CD14-positive monocyte (primary cell): ENCODE data around the gene CTNNA3. TPM values are rescaled to one million over a fixed set of nuclear protein-coding genes. Genes with fewer than 3 reads are reported as not detected.

Experiments
- DNase-seq, 3 donors: peaks; one replicate each; pipeline ENCODE4 v3.0.0-alpha.2; 2011 to 2022
- H2AFZ ChIP-seq: 2 replicates; pipeline ENCODE4 v1.6.0; 2012; ENCODE audit warnings: mild to moderate bottlenecking, low read depth, low read length, inconsistent platforms; ENCODE audit not compliant: insufficient read depth, poor library complexity, severe bottlenecking
- H3K27ac ChIP-seq, 2 donors: 1 replicate in 1 of 2; 2 replicates in 1 of 2; pipeline ENCODE4 v1.5.1; 2012 to 2013; ENCODE audit warnings: low read length in 2 of 2, control low read depth in 1 of 2, inconsistent platforms in 1 of 2, low read depth in 1 of 2, mild to moderate bottlenecking in 1 of 2
- H3K27me3 ChIP-seq, 2 donors: one replicate each; pipeline versions ENCODE4 v1.6.0 to v1.6.1; 2011 to 2013; ENCODE audit warnings: low read length in 2 of 2; ENCODE audit not compliant: control insufficient read depth in 2 of 2, insufficient read depth in 2 of 2
- H3K36me3 ChIP-seq, 2 donors: replicated peaks in 1 of 2; 1 replicate in 1 of 2; 2 replicates in 1 of 2; pipeline versions ENCODE4 v1.5.1 to v1.6.1; 2012 to 2013; ENCODE audit warnings: low read length in 2 of 2, control low read depth in 1 of 2, inconsistent platforms in 1 of 2, mild to moderate bottlenecking in 1 of 2; ENCODE audit not compliant: insufficient read depth in 2 of 2, control insufficient read depth in 1 of 2
- H3K4me1 ChIP-seq, 2 donors: 1 replicate in 1 of 2; 2 replicates in 1 of 2; pipeline versions ENCODE4 v1.5.1 to v1.6.1; 2012 to 2013; ENCODE audit warnings: low read length in 2 of 2, control low read depth in 1 of 2, inconsistent platforms in 1 of 2, mild to moderate bottlenecking in 1 of 2, moderate library complexity in 1 of 2; ENCODE audit not compliant: insufficient read depth in 2 of 2, control insufficient read depth in 1 of 2
- H3K4me2 ChIP-seq: replicated peaks from 2 replicates; pipeline ENCODE3; 2012; ENCODE audit warnings: low read length, moderate library complexity, mild to moderate bottlenecking; ENCODE audit not compliant: poor library complexity, severe bottlenecking; ENCODE audit errors: extremely low read depth
- H3K4me3 ChIP-seq, 3 experiments: fragments of 200-600 bp in 1 of 3; sonication (generic) in 1 of 3; replicated peaks in 1 of 3; 1 replicate in 2 of 3; 2 replicates in 1 of 3; pipeline ENCODE4 v1.5.1; 2011 to 2013; ENCODE audit warnings: low read length in 3 of 3, mild to moderate bottlenecking in 3 of 3, control low read depth in 2 of 3, low read depth in 2 of 3, inconsistent platforms in 1 of 3, moderate library complexity in 1 of 3
- H3K79me2 ChIP-seq: 2 replicates; pipeline ENCODE4 v1.6.0; 2012; ENCODE audit warnings: mild to moderate bottlenecking, control low read depth, inconsistent platforms, low read length, moderate library complexity; ENCODE audit not compliant: insufficient read depth
- H3K9ac ChIP-seq: 2 replicates; pipeline ENCODE4 v1.6.0; 2017; ENCODE audit warnings: low read length, mild to moderate bottlenecking; ENCODE audit not compliant: insufficient read depth, poor library complexity, severe bottlenecking
- H3K9me3 ChIP-seq, 2 donors: replicated peaks in 1 of 2; 1 replicate in 1 of 2; 2 replicates in 1 of 2; pipeline versions ENCODE4 v1.5.1 to v1.6.1; 2012 to 2013; ENCODE audit warnings: low read length in 2 of 2, control low read depth in 1 of 2; ENCODE audit not compliant: control insufficient read depth in 1 of 2, insufficient read depth in 1 of 2
- H4K20me1 ChIP-seq: 2 replicates; pipeline ENCODE4 v1.6.0; 2012; ENCODE audit warnings: mild to moderate bottlenecking, low read length, control low read depth, moderate library complexity; ENCODE audit not compliant: insufficient read depth
- H3K27ac Mint-ChIP-seq, 7 donors: one replicate each; pipeline ENCODE4 v1.8.0; 2020; ENCODE audit warnings: mild to moderate bottlenecking in 7 of 7, mixed read lengths in 7 of 7, moderate library complexity in 6 of 7, inconsistent platforms in 2 of 7
- H3K27me3 Mint-ChIP-seq, 3 donors: one replicate each; pipeline ENCODE4 v1.8.0; 2021 to 2022; ENCODE audit warnings: low read depth in 3 of 3, mild to moderate bottlenecking in 3 of 3, mixed read lengths in 3 of 3, moderate library complexity in 3 of 3, inconsistent platforms in 1 of 3
- H3K36me3 Mint-ChIP-seq, 2 donors: one replicate each; pipeline ENCODE4 v1.8.0; 2020; ENCODE audit warnings: mixed read lengths in 2 of 2, inconsistent platforms in 1 of 2, mild to moderate bottlenecking in 1 of 2
- H3K4me1 Mint-ChIP-seq: one replicate; pipeline ENCODE4 v1.8.0; 2020; ENCODE audit warnings: mild to moderate bottlenecking, mixed read lengths
- H3K4me3 Mint-ChIP-seq, 2 donors: one replicate each; pipeline ENCODE4 v1.8.0; 2020; ENCODE audit warnings: mild to moderate bottlenecking in 2 of 2, mixed read lengths in 2 of 2, moderate library complexity in 1 of 2
- H3K9me3 Mint-ChIP-seq, 7 donors: one replicate each; pipeline ENCODE4 v1.8.0; 2020 to 2022; ENCODE audit warnings: mixed read lengths in 7 of 7, mild to moderate bottlenecking in 6 of 7, moderate library complexity in 6 of 7, inconsistent platforms in 2 of 7
- CTCF ChIP-seq: fragments of 200-600 bp; IDR thresholded peaks from one replicate; pipeline ENCODE4 v1.8.0; 2022; ENCODE audit warnings: antibody characterized with exemption, mild to moderate bottlenecking
- WGBS: methylation state at CpG from one replicate; pipeline ENCODE4 v1.1.5; 2013; ENCODE audit warnings: missing lambda C conversion rate; ENCODE audit not compliant: insufficient coverage; 5-methylcytosine and 5-hydroxymethylcytosine counted together
- intact Hi-C, 2 donors: fragments of 100-400 bp; cut with micrococcal nuclease; formaldehyde crosslinking; loops; one replicate each; pipeline versions ENCODE4 v1.15.0 to v1.15.1; 2023
- polyA plus RNA-seq, 3 donors: library from polyadenylated mRNA; depleted of rRNA in 1 of 3; unstranded in 2 of 3; stranded (reverse) in 1 of 3; fragments of 300-500 nt in 2 of 3; fragments of >200 nt in 1 of 3; fragmentation: Illumina TruSeq in 2 of 3; gene quantifications; 1 replicate in 2 of 3; 2 replicates in 1 of 3; pipeline ENCODE4 v1.2.3, GENCODE V29; 2012 to 2021

CTNNA3 gene
- polyA plus RNA-seq, 3 donors: not detected

- H3K27ac Mint-ChIP-seq: no peak overlapping the region
- no peak overlapping the region for H3K27ac ChIP-seq
- H3K27me3 Mint-ChIP-seq: no peaks in the 10 kb centered on the region
- no peaks in the 10 kb centered on the region for H3K4me1 ChIP-seq
- H3K9me3 ChIP-seq: peaks cover 23 to 26% of the 10 kb centered on the region in 2 donors
- no peaks in the 10 kb centered on the region for H3K4me1 Mint-ChIP-seq
- H3K4me2 ChIP-seq: no peak overlapping the region
- H3K4me3 ChIP-seq: no peak overlapping the region
- no peaks in the 10 kb centered on the region for H3K27me3 ChIP-seq
- no peaks in the 10 kb centered on the region for H4K20me1 ChIP-seq
- WGBS: 89% methylated on average over 15 of the region's 30 CpGs
- peaks cover 5 to 19% (median 11%) of the 10 kb centered on the region in 7 donors for H3K9me3 Mint-ChIP-seq
- H3K36me3 ChIP-seq: no peaks in the 10 kb centered on the region
- no peaks in the 10 kb centered on the region for H3K36me3 Mint-ChIP-seq
- H3K79me2 ChIP-seq: no peaks in the 10 kb centered on the region
- no peak for DNase-seq
- H3K4me3 Mint-ChIP-seq: no peak overlapping the region
- H2AFZ ChIP-seq: no peak overlapping the region
- intact Hi-C loops: no loop called here
- no peak overlapping the region for H3K9ac ChIP-seq
- no peak for TF ChIP-seq CTCF
Observed at GRCh38 chr10:66651308-66652082, 1044.5 kb downstream of the CTNNA3 start.

GRCh38 chr10:66649626-66650025 lies 1046.4 kb downstream of the CTNNA3 start:
- H3K79me2 ChIP-seq: no peaks in the 10 kb centered on the region
- no peak overlapping the region for H3K4me2 ChIP-seq
- no peaks in the 10 kb centered on the region for H4K20me1 ChIP-seq
- H3K9ac ChIP-seq: no peak overlapping the region
- Mint-ChIP-seq H3K27ac (no peak overlapping the region), H3K27me3 (no peaks in the 10 kb centered on the region), H3K9me3 (peaks cover 5 to 19% (median 11%) of the 10 kb centered on the region in 7 donors), H3K4me1 (no peaks in the 10 kb centered on the region), H3K36me3 (no peaks in the 10 kb centered on the region), H3K4me3 (no peak overlapping the region)
- no peaks in the 10 kb centered on the region for H3K4me1 ChIP-seq
- intact Hi-C loops: no loop called here
- no peak for TF ChIP-seq CTCF
- no peak overlapping the region for H3K4me3 ChIP-seq
- H3K27ac ChIP-seq: no peak overlapping the region
- H2AFZ ChIP-seq: no peak overlapping the region
- DNase-seq: no peak
- no peaks in the 10 kb centered on the region for H3K36me3 ChIP-seq
- no peaks in the 10 kb centered on the region for H3K27me3 ChIP-seq
- peaks cover 26% of the 10 kb centered on the region in 2 donors for H3K9me3 ChIP-seq
- WGBS: 90% methylated on average over 3 of the region's 3 CpGs
